Measurements from ENCODE around the gene DNAJC17.

Gene DNAJC17

GRCh38 chr15:40716165-40716564 lies 91.1 kb downstream of the DNAJC17 start:
- in situ Hi-C loops (cut with HindIII; ENCODE audit: low sequenced_read_pairs): no loop called here
- TF ChIP-seq CTCF (IDR thresholded peaks at IDR 0.05; ENCODE audit: low read depth, low read length): no peak
- DNase-seq (ENCODE audit: low read depth, low spot score): no peak
- H3K4me3 ChIP-seq (ENCODE audit: low read depth, low read length): no peak overlapping the region

Data from astrocyte of the spinal cord (primary cell).